ENCODE data around the gene RAB25.

GRCh38 chr1:156078728-156079127 is 17.8 kb downstream of the RAB25 start:
- TF ChIP-seq, protein P1, sequence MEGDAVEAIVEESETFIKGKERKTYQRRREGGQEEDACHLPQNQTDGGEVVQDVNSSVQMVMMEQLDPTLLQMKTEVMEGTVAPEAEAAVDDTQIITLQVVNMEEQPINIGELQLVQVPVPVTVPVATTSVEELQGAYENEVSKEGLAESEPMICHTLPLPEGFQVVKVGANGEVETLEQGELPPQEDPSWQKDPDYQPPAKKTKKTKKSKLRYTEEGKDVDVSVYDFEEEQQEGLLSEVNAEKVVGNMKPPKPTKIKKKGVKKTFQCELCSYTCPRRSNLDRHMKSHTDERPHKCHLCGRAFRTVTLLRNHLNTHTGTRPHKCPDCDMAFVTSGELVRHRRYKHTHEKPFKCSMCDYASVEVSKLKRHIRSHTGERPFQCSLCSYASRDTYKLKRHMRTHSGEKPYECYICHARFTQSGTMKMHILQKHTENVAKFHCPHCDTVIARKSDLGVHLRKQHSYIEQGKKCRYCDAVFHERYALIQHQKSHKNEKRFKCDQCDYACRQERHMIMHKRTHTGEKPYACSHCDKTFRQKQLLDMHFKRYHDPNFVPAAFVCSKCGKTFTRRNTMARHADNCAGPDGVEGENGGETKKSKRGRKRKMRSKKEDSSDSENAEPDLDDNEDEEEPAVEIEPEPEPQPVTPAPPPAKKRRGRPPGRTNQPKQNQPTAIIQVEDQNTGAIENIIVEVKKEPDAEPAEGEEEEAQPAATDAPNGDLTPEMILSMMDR (optimal IDR thresholded peaks at IDR 0.05 in 1 of 3, IDR thresholded peaks at IDR 0.05 in 1 of 3, conservative IDR thresholded peaks at IDR 0.05 in 1 of 3; ENCODE audit: extremely low read depth in 1 of 3, insufficient read depth in 2 of 3, low read length in 3 of 3), result no peak
- TF ChIP-seq EZH2 (IDR thresholded peaks at IDR 0.05; ENCODE audit: low read length), result no peak

All from keratinocyte (primary cell).